ENCODE results near the gene AHI1.
"Not testable (repeated sequence)": the region's sequence is repeated elsewhere in the genome, so short reads cannot be mapped to it uniquely, and the experiment has no call there.

The AHI1 gene

GRCh38 chr6:135397172-135397952 lies 100.2 kb downstream of the AHI1 start:
- no peak for DNase-seq (ENCODE audit: low read depth in 2 of 3, low spot score in 1 of 3)

GRCh38 chr6:135395136-135395535 lies 102.4 kb downstream of the AHI1 start:
- DNase-seq (ENCODE audit: low read depth in 2 of 3, low spot score in 1 of 3): no peak

GRCh38 chr6:135393289-135393688 lies 104.3 kb downstream of the AHI1 start:
- DNase-seq (ENCODE audit: low read depth in 2 of 3, low spot score in 1 of 3): no peak

- DNase-seq (ENCODE audit: low read depth in 2 of 3, low spot score in 1 of 3): no peak
Observed at GRCh38 chr6:135390458-135390857, 107.1 kb downstream of the AHI1 start.

- no peak for DNase-seq (ENCODE audit: low read depth in 2 of 3, low spot score in 1 of 3)
Observed at GRCh38 chr6:135385299-135385698, 112.2 kb downstream of the AHI1 start.

- no peak for DNase-seq (ENCODE audit: low read depth in 2 of 3, low spot score in 1 of 3)
Observed at GRCh38 chr6:135383766-135384165, 113.8 kb downstream of the AHI1 start.

GRCh38 chr6:135383301-135383700 lies 114.2 kb downstream of the AHI1 start:
- DNase-seq (ENCODE audit: low read depth in 2 of 3, low spot score in 1 of 3): no peak

GRCh38 chr6:135382182-135382628 lies 115.3 kb downstream of the AHI1 start:
- no peak for DNase-seq (ENCODE audit: low read depth in 2 of 3, low spot score in 1 of 3)

GRCh38 chr6:135380793-135381192 lies 116.7 kb downstream of the AHI1 start:
- DNase-seq (ENCODE audit: low read depth in 2 of 3, low spot score in 1 of 3): no peak

- no peak for DNase-seq (ENCODE audit: low read depth in 2 of 3, low spot score in 1 of 3)
Observed at GRCh38 chr6:135379647-135380046, 117.9 kb downstream of the AHI1 start.

- no peak for DNase-seq (ENCODE audit: low read depth in 2 of 3, low spot score in 1 of 3)
Observed at GRCh38 chr6:135372758-135373157, 124.8 kb downstream of the AHI1 start.

- not testable (repeated sequence) for DNase-seq (ENCODE audit: low read depth in 2 of 3, low spot score in 1 of 3)
Observed at GRCh38 chr6:135363622-135364021, 133.9 kb downstream of the AHI1 start.

- no peak for DNase-seq (ENCODE audit: low read depth in 2 of 3, low spot score in 1 of 3)
Observed at GRCh38 chr6:135362124-135362523, 135.4 kb downstream of the AHI1 start.

GRCh38 chr6:135360222-135360621 lies 137.3 kb downstream of the AHI1 start:
- DNase-seq (ENCODE audit: low read depth in 2 of 3, low spot score in 1 of 3): no peak

- no peak for DNase-seq (ENCODE audit: low read depth in 2 of 3, low spot score in 1 of 3)
Observed at GRCh38 chr6:135358985-135359384, 138.6 kb downstream of the AHI1 start.

GRCh38 chr6:135358251-135358821 lies 139.2 kb downstream of the AHI1 start:
- no peak for DNase-seq (ENCODE audit: low read depth in 2 of 3, low spot score in 1 of 3)

GRCh38 chr6:135354407-135354806 lies 143.1 kb downstream of the AHI1 start:
- DNase-seq (ENCODE audit: low read depth in 2 of 3, low spot score in 1 of 3): no peak

- no peak for DNase-seq (ENCODE audit: low read depth in 2 of 3, low spot score in 1 of 3)
Observed at GRCh38 chr6:135353113-135353512, 144.4 kb downstream of the AHI1 start.

- DNase-seq (ENCODE audit: low read depth in 2 of 3, low spot score in 1 of 3): no peak
Observed at GRCh38 chr6:135351635-135352034, 145.9 kb downstream of the AHI1 start.

- DNase-seq (ENCODE audit: low read depth in 2 of 3, low spot score in 1 of 3): no peak
Observed at GRCh38 chr6:135347887-135348286, 149.7 kb downstream of the AHI1 start.

- DNase-seq (ENCODE audit: low read depth in 2 of 3, low spot score in 1 of 3): no peak
Observed at GRCh38 chr6:135346747-135347146, 150.8 kb downstream of the AHI1 start.

- DNase-seq (ENCODE audit: low read depth in 2 of 3, low spot score in 1 of 3): no peak
Observed at GRCh38 chr6:135344526-135344925, 153.0 kb downstream of the AHI1 start.

- not testable (repeated sequence) for DNase-seq (ENCODE audit: low read depth in 2 of 3, low spot score in 1 of 3)
Observed at GRCh38 chr6:135339920-135340319, 157.6 kb downstream of the AHI1 start.

Data from stimulated activated CD4-positive, alpha-beta T cell treated with anti-CD3 and anti-CD28 coated beads, Interleukin-12 subunit alpha, Interleukin-12 subunit beta, amount 100 ng/mL, for 48 hours (primary cell).